ENCODE results near the gene SFXN3.

SFXN3 gene

GRCh38 chr10:101042118-101042517, 11.1 kb downstream of the SFXN3 start:
- Histone ChIP-seq H3K4me2 (ENCODE audit: insufficient read depth, low read length) (peak overlapping the region; percentile 88), H3K27ac (ENCODE audit: low read length) (peak overlapping the region; percentile 88), H3K79me2 (ENCODE audit: insufficient read depth, low read length) (peaks cover 9% of the 10 kb centered on the region), H2AFZ (ENCODE audit: low read depth, low read length) (peak overlapping the region; percentile 83), H3K9me3 (ENCODE audit: insufficient read depth, low read length, severe bottlenecking) (no peaks in the 10 kb centered on the region), H3K36me3 (ENCODE audit: insufficient read depth, low read length) (no peaks in the 10 kb centered on the region), H3K4me1 (ENCODE audit: insufficient read depth, low read length) (peaks cover 29% of the 10 kb centered on the region), H4K20me1 (ENCODE audit: insufficient read depth, low read length) (peaks cover 9% of the 10 kb centered on the region; the same call in 1 of the 2 replicates), H3K9ac (ENCODE audit: low read depth, low read length) (peak overlapping the region; percentile 62), H3K4me3 (ENCODE audit: low read depth in 1 of 2, low read length in 2 of 2) (peak overlapping the region; percentile 29 to 75; a peak in 3 of 4 replicates), H3K27me3 (ENCODE audit: insufficient read depth, low read length, poor library complexity) (no peaks in the 10 kb centered on the region)
- DNase-seq (no peak), ATAC-seq (ENCODE audit: insufficient read depth, low read depth) (no peak)
- TF ChIP-seq, protein P1, sequence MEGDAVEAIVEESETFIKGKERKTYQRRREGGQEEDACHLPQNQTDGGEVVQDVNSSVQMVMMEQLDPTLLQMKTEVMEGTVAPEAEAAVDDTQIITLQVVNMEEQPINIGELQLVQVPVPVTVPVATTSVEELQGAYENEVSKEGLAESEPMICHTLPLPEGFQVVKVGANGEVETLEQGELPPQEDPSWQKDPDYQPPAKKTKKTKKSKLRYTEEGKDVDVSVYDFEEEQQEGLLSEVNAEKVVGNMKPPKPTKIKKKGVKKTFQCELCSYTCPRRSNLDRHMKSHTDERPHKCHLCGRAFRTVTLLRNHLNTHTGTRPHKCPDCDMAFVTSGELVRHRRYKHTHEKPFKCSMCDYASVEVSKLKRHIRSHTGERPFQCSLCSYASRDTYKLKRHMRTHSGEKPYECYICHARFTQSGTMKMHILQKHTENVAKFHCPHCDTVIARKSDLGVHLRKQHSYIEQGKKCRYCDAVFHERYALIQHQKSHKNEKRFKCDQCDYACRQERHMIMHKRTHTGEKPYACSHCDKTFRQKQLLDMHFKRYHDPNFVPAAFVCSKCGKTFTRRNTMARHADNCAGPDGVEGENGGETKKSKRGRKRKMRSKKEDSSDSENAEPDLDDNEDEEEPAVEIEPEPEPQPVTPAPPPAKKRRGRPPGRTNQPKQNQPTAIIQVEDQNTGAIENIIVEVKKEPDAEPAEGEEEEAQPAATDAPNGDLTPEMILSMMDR (IDR thresholded peaks at IDR 0.05; ENCODE audit: borderline replicate concordance, extremely low read depth, low read length, poor library complexity, severe bottlenecking) = no peak
- no peak for TF ChIP-seq EZH2 (IDR thresholded peaks at IDR 0.05; ENCODE audit: borderline replicate concordance, low read depth, low read length, severe bottlenecking)

GRCh38 chr10:101042667-101043362, 11.8 kb downstream of the SFXN3 start:
- Histone ChIP-seq H3K4me2 (ENCODE audit: insufficient read depth, low read length) (peak overlapping the region; percentile 88), H3K9ac (ENCODE audit: low read depth, low read length) (peak overlapping the region; percentile 62), H2AFZ (ENCODE audit: low read depth, low read length) (peak overlapping the region; percentile 83), H3K79me2 (ENCODE audit: insufficient read depth, low read length) (peaks cover 9% of the 10 kb centered on the region), H3K9me3 (ENCODE audit: insufficient read depth, low read length, severe bottlenecking) (no peaks in the 10 kb centered on the region), H3K4me1 (ENCODE audit: insufficient read depth, low read length) (peaks cover 29% of the 10 kb centered on the region), H3K27me3 (ENCODE audit: insufficient read depth, low read length, poor library complexity) (no peaks in the 10 kb centered on the region), H3K36me3 (ENCODE audit: insufficient read depth, low read length) (no peaks in the 10 kb centered on the region), H3K27ac (ENCODE audit: low read length) (peak overlapping the region; percentile 88), H4K20me1 (ENCODE audit: insufficient read depth, low read length) (peaks cover 9% of the 10 kb centered on the region; the same call in 1 of the 2 replicates), H3K4me3 (ENCODE audit: low read depth in 1 of 2, low read length in 2 of 2) (peak overlapping the region; percentile 29 to 75; a peak in 3 of 4 replicates)
- TF ChIP-seq, protein P1 (IDR thresholded peaks at IDR 0.05; ENCODE audit: borderline replicate concordance, extremely low read depth, low read length, poor library complexity, severe bottlenecking) = no peak
- TF ChIP-seq EZH2 (IDR thresholded peaks at IDR 0.05; ENCODE audit: borderline replicate concordance, low read depth, low read length, severe bottlenecking) = no peak
- ATAC-seq (ENCODE audit: insufficient read depth, low read depth) = peak; percentile 90
- DNase-seq = peak; percentile 91

GRCh38 chr10:101043363-101043707, 12.3 kb downstream of the SFXN3 start:
- peak overlapping the region; percentile 29 to 75; a peak in 3 of 4 replicates for H3K4me3 ChIP-seq (ENCODE audit: low read depth in 1 of 2, low read length in 2 of 2)
- H3K4me2 ChIP-seq (ENCODE audit: insufficient read depth, low read length) = peak overlapping the region; percentile 88
- H3K27ac ChIP-seq (ENCODE audit: low read length) = peak overlapping the region; percentile 88
- H2AFZ ChIP-seq (ENCODE audit: low read depth, low read length) = peak overlapping the region; percentile 83
- H3K36me3 ChIP-seq (ENCODE audit: insufficient read depth, low read length) = no peaks in the 10 kb centered on the region
- H3K79me2 ChIP-seq (ENCODE audit: insufficient read depth, low read length) = peaks cover 9% of the 10 kb centered on the region
- H4K20me1 ChIP-seq (ENCODE audit: insufficient read depth, low read length) = peaks cover 7% of the 10 kb centered on the region; the same call in 1 of the 2 replicates
- ATAC-seq (ENCODE audit: insufficient read depth, low read depth) (peak; percentile 10; the same call in 2 of the 3 replicates), DNase-seq (no peak)
- no peaks in the 10 kb centered on the region for H3K27me3 ChIP-seq (ENCODE audit: insufficient read depth, low read length, poor library complexity)
- no peaks in the 10 kb centered on the region for H3K9me3 ChIP-seq (ENCODE audit: insufficient read depth, low read length, severe bottlenecking)
- TF ChIP-seq, protein P1 (IDR thresholded peaks at IDR 0.05; ENCODE audit: borderline replicate concordance, extremely low read depth, low read length, poor library complexity, severe bottlenecking) = no peak
- TF ChIP-seq EZH2 (IDR thresholded peaks at IDR 0.05; ENCODE audit: borderline replicate concordance, low read depth, low read length, severe bottlenecking) = no peak
- peak overlapping the region; percentile 62 for H3K9ac ChIP-seq (ENCODE audit: low read depth, low read length)
- peaks cover 29% of the 10 kb centered on the region for H3K4me1 ChIP-seq (ENCODE audit: insufficient read depth, low read length)

All from DND-41 (cell line).